ENCODE results near the gene FLAD1.

FLAD1 gene

GRCh38 chr1:154952664-154953063 lies 30.5 kb upstream of the FLAD1 start:
- DNase-seq (ENCODE audit: low spot score) = no peak

- no peak for DNase-seq (ENCODE audit: low spot score)
Observed at GRCh38 chr1:154953611-154954038, 29.5 kb upstream of the FLAD1 start.

- no peak for DNase-seq (ENCODE audit: low spot score)
Observed at GRCh38 chr1:154954541-154954940, 28.6 kb upstream of the FLAD1 start.

GRCh38 chr1:154955039-154955717 lies 28.0 kb upstream of the FLAD1 start:
- DNase-seq (ENCODE audit: low spot score) = no peak

- DNase-seq (ENCODE audit: low spot score) = peak; percentile 100
Observed at GRCh38 chr1:154955718-154956543, 27.2 kb upstream of the FLAD1 start, which contains the start of gene PBXIP1. TSS of gene PBXIP1 (minus strand) at chr1:154956099. CDS start at chr1:154953721, 2,378 bp downstream.

- no peak for DNase-seq (ENCODE audit: low spot score)
Observed at GRCh38 chr1:154956544-154956941, 26.6 kb upstream of the FLAD1 start.

GRCh38 chr1:154957091-154957657 lies 26.0 kb upstream of the FLAD1 start:
- DNase-seq (ENCODE audit: low spot score) = no peak

- DNase-seq (ENCODE audit: low spot score) = no peak
Observed at GRCh38 chr1:154958036-154958435, 25.1 kb upstream of the FLAD1 start.

- DNase-seq (ENCODE audit: low spot score) = no peak
Observed at GRCh38 chr1:154958681-154959425, 24.3 kb upstream of the FLAD1 start.

- DNase-seq (ENCODE audit: low spot score) = no peak
Observed at GRCh38 chr1:154959426-154959780, 23.7 kb upstream of the FLAD1 start.

GRCh38 chr1:154960446-154961136 lies 22.6 kb upstream of the FLAD1 start:
- DNase-seq (ENCODE audit: low spot score) = no peak

GRCh38 chr1:154961207-154962155 lies 21.7 kb upstream of the FLAD1 start, which contains the start of gene PYGO2:
TSS of gene PYGO2 (minus strand) at chr1:154961782. CDS start at chr1:154961576, 206 bp downstream.
- DNase-seq (ENCODE audit: low spot score) = peak; percentile 87

- DNase-seq (ENCODE audit: low spot score) = no peak
Observed at GRCh38 chr1:154962156-154962749, 20.9 kb upstream of the FLAD1 start.

GRCh38 chr1:154962795-154963330 lies 20.3 kb upstream of the FLAD1 start:
- no peak for DNase-seq (ENCODE audit: low spot score)

GRCh38 chr1:154963643-154964042 lies 19.5 kb upstream of the FLAD1 start:
- no peak for DNase-seq (ENCODE audit: low spot score)

GRCh38 chr1:154964359-154964758 lies 18.8 kb upstream of the FLAD1 start:
- DNase-seq (ENCODE audit: low spot score) = no peak

GRCh38 chr1:154966111-154966510 lies 17.0 kb upstream of the FLAD1 start:
- DNase-seq (ENCODE audit: low spot score) = no peak

GRCh38 chr1:154967331-154967950 lies 15.7 kb upstream of the FLAD1 start:
- DNase-seq (ENCODE audit: low spot score) = no peak

- no peak for DNase-seq (ENCODE audit: low spot score)
Observed at GRCh38 chr1:154968731-154969130, 14.4 kb upstream of the FLAD1 start.

Measured in HuH-7 (cell line).